ENCODE data around the gene PITPNC1.

- TF ChIP-seq CTCF (IDR thresholded peaks at IDR 0.05), result no peak
- no peak for TF ChIP-seq POLR2AphosphoS5 (IDR thresholded peaks at IDR 0.05)
- no peak for TF ChIP-seq POLR2A (IDR thresholded peaks at IDR 0.05)
These were observed 41.7 kb upstream of the PITPNC1 start for GRCh38 chr17:67335245-67335835.

Data from breast epithelium (tissue), 3 donors.